ENCODE data around the gene BCKDHA.

DNA sequence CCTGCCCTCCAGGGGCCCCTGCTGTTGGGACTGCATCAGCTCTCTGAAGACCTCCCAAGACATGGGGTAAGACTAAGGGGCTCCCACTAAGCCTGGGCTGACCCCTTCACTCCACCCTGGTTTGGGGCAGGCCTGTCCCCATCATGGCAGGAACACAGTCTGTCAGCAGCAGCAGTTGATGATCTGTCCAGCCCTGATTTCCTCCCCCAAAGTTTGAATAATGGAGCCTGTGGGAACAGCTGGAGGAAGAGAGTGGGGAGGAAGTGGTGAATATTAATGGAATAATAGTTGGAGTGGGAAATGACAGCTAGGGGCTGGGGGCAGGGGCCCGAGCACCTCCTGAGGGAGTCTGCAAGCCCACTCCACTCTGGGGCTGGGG is 30.9 kb downstream of the BCKDHA start:
- TF ChIP-seq, protein P1, sequence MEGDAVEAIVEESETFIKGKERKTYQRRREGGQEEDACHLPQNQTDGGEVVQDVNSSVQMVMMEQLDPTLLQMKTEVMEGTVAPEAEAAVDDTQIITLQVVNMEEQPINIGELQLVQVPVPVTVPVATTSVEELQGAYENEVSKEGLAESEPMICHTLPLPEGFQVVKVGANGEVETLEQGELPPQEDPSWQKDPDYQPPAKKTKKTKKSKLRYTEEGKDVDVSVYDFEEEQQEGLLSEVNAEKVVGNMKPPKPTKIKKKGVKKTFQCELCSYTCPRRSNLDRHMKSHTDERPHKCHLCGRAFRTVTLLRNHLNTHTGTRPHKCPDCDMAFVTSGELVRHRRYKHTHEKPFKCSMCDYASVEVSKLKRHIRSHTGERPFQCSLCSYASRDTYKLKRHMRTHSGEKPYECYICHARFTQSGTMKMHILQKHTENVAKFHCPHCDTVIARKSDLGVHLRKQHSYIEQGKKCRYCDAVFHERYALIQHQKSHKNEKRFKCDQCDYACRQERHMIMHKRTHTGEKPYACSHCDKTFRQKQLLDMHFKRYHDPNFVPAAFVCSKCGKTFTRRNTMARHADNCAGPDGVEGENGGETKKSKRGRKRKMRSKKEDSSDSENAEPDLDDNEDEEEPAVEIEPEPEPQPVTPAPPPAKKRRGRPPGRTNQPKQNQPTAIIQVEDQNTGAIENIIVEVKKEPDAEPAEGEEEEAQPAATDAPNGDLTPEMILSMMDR (IDR thresholded peaks at IDR 0.05 in 8 of 11, conservative IDR thresholded peaks at IDR 0.05 in 3 of 11), result no peak
- no peak for TF ChIP-seq POLR2A (IDR thresholded peaks at IDR 0.05)

All from spleen (tissue), 7 donors.